GM18517 (cell line): Measurements from ENCODE around the gene TMPRSS6.

Experiments
- ATAC-seq: cut with Tn5 transposase; IDR thresholded peaks from one replicate; pipeline ENCODE4 v1.9.1; 2021; ENCODE audit warnings: mild to moderate bottlenecking, moderate library complexity; ENCODE audit not compliant: unreplicated experiment

TMPRSS6 gene

GRCh38 chr22:37032535-37033460 lies 76.7 kb downstream of the TMPRSS6 start:
- ATAC-seq: no peak

- ATAC-seq: no peak
These were observed 77.4 kb downstream of the TMPRSS6 start for GRCh38 chr22:37032134-37032534.

GRCh38 chr22:37030560-37031281 lies 78.8 kb downstream of the TMPRSS6 start:
- ATAC-seq: no peak

- no peak for ATAC-seq
These were observed 80.5 kb downstream of the TMPRSS6 start for GRCh38 chr22:37028692-37029674.

- no peak for ATAC-seq
These were observed 82.0 kb downstream of the TMPRSS6 start for GRCh38 chr22:37027556-37027955.

GRCh38 chr22:37026325-37026724 lies 83.2 kb downstream of the TMPRSS6 start:
- ATAC-seq: no peak

GRCh38 chr22:37025500-37026070 lies 83.9 kb downstream of the TMPRSS6 start:
- no peak for ATAC-seq

GRCh38 chr22:37024339-37025157 lies 85.0 kb downstream of the TMPRSS6 start:
- ATAC-seq: no peak

GRCh38 chr22:37023743-37024338 lies 85.7 kb downstream of the TMPRSS6 start:
- ATAC-seq: no peak

GRCh38 chr22:37022483-37023337 lies 86.8 kb downstream of the TMPRSS6 start:
- no peak for ATAC-seq

GRCh38 chr22:37021710-37022482 lies 87.6 kb downstream of the TMPRSS6 start:
- ATAC-seq: no peak

- ATAC-seq: no peak
These were observed 88.5 kb downstream of the TMPRSS6 start for GRCh38 chr22:37021041-37021440.

GRCh38 chr22:37020192-37020479 lies 89.4 kb downstream of the TMPRSS6 start:
- no peak for ATAC-seq

GRCh38 chr22:37019309-37020191 lies 90.0 kb downstream of the TMPRSS6 start, which contains the start of the genes MPST and TST:
MPST (plus strand) TSS chr22:37019742; CDS start chr22:37019837, 95 bp downstream.
TST (minus strand) TSS chr22:37019447; CDS start chr22:37018732, 715 bp downstream.
- no peak for ATAC-seq

- no peak for ATAC-seq
These were observed 90.7 kb downstream of the TMPRSS6 start for GRCh38 chr22:37018815-37019308.

GRCh38 chr22:37018086-37018814 lies 91.3 kb downstream of the TMPRSS6 start:
- ATAC-seq: no peak
